Effector memory CD4-positive, alpha-beta T cell (primary cell): ENCODE results near the gene HHATL.

Experiments
- DNase-seq, 3 donors: peaks; one replicate each; pipeline ENCODE4 v3.0.0-alpha.2; 2020
- H3K27ac ChIP-seq: 2 replicates; pipeline ENCODE4 v1.7.0; 2013; ENCODE audit warnings: mild to moderate bottlenecking, low read length, moderate library complexity; ENCODE audit not compliant: insufficient read depth, poor library complexity, severe bottlenecking
- H3K27me3 ChIP-seq: replicated peaks from 2 replicates; pipeline ENCODE4 v1.7.0; 2013; ENCODE audit warnings: mild to moderate bottlenecking, low read length; ENCODE audit not compliant: insufficient read depth, control insufficient read depth, poor library complexity, severe bottlenecking
- H3K36me3 ChIP-seq: 2 replicates; pipeline ENCODE4 v1.7.0; 2013; ENCODE audit warnings: mild to moderate bottlenecking, low read length, moderate library complexity; ENCODE audit not compliant: control insufficient read depth, insufficient read depth
- H3K4me1 ChIP-seq: 2 replicates; pipeline ENCODE4 v1.7.0; 2013; ENCODE audit warnings: low read length, mild to moderate bottlenecking; ENCODE audit not compliant: control insufficient read depth, insufficient read depth, poor library complexity, severe bottlenecking
- H3K4me3 ChIP-seq: 2 replicates; pipeline ENCODE4 v1.7.0; 2013; ENCODE audit warnings: low read length, low read depth, mild to moderate bottlenecking; ENCODE audit not compliant: insufficient read depth, poor library complexity, severe bottlenecking
- H3K9me3 ChIP-seq: 2 replicates; pipeline ENCODE4 v1.7.0; 2013; ENCODE audit warnings: mild to moderate bottlenecking, low read length, moderate library complexity; ENCODE audit not compliant: control insufficient read depth

HHATL gene

GRCh38 chr3:42743204-42743995 is 40.8 kb upstream of the HHATL start:
- H3K27ac ChIP-seq: no peak overlapping the region
- no peaks in the 10 kb centered on the region for H3K27me3 ChIP-seq
- H3K9me3 ChIP-seq: no peaks in the 10 kb centered on the region
- no peak overlapping the region for H3K4me3 ChIP-seq
- peaks cover 19% of the 10 kb centered on the region for H3K4me1 ChIP-seq
- no peak for DNase-seq
- no peaks in the 10 kb centered on the region for H3K36me3 ChIP-seq

DNA sequence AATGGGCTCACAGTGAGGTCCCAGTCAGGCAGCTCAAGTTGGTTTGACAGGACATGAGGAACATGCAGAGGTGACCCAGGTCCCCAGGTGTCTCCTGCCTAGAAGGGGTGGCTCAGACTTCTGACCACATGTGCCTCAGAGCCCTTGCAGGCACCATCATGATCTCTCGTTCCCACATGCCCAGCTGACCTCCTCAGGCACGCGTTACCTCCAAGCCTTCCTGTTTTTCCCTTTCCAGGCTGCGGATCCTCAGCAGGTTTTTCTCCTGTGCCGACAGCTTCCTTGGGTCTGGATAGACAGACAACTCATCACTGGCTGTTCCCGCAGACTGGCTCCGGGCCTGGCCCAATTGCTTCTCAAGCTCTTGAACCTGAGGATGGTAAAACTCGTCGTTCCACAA is 40.1 kb upstream of the HHATL start:
- no peaks in the 10 kb centered on the region for H3K27me3 ChIP-seq
- no peak overlapping the region for H3K27ac ChIP-seq
- no peak overlapping the region for H3K4me3 ChIP-seq
- DNase-seq: no peak
- H3K36me3 ChIP-seq: no peaks in the 10 kb centered on the region
- no peaks in the 10 kb centered on the region for H3K9me3 ChIP-seq
- peaks cover 12% of the 10 kb centered on the region for H3K4me1 ChIP-seq

- Histone ChIP-seq H3K27me3 (no peaks in the 10 kb centered on the region), H3K36me3 (no peaks in the 10 kb centered on the region), H3K4me1 (peaks cover 8% of the 10 kb centered on the region), H3K27ac (no peak overlapping the region), H3K4me3 (no peak overlapping the region), H3K9me3 (no peaks in the 10 kb centered on the region)
- DNase-seq: no peak
These were observed 39.7 kb upstream of the HHATL start for GRCh38 chr3:42742259-42742658.

- Histone ChIP-seq H3K4me1 (peaks cover 3% of the 10 kb centered on the region), H3K9me3 (no peaks in the 10 kb centered on the region), H3K27ac (no peak overlapping the region), H3K27me3 (no peaks in the 10 kb centered on the region), H3K36me3 (no peaks in the 10 kb centered on the region), H3K4me3 (no peak overlapping the region)
- DNase-seq: no peak
These were observed 39.2 kb upstream of the HHATL start for GRCh38 chr3:42741796-42742195.

- H3K9me3 ChIP-seq: no peaks in the 10 kb centered on the region
- no peak for DNase-seq
- no peaks in the 10 kb centered on the region for H3K27me3 ChIP-seq
- no peak overlapping the region for H3K27ac ChIP-seq
- H3K4me1 ChIP-seq: no peaks in the 10 kb centered on the region
- H3K4me3 ChIP-seq: no peak overlapping the region
- no peaks in the 10 kb centered on the region for H3K36me3 ChIP-seq
These were observed 37.0 kb upstream of the HHATL start for GRCh38 chr3:42739401-42740158.

- H3K36me3 ChIP-seq: no peaks in the 10 kb centered on the region
These were observed 33.9 kb upstream of the HHATL start for GRCh38 chr3:42736531-42736930.

DNA sequence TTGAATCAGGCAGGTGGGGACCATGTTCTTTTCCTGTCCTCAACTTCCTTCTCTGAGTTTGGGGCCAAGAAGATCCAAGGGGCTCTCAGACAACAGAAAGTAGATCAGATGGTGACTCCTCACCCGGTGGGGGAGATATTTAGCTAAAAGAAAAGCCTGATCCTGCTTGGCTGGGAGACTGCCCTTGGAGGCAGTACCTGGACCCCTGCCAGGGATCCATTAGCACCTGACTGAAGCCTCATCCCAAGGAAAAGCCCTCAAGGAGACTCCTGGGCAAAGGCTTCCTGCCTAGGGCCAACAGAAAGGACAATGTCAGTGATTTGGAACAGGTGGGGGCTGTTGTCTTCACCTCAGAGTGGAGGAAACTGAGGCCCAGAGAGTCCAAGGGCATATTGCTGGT is 33.5 kb upstream of the HHATL start:
- no peak overlapping the region for H3K27ac ChIP-seq
- H3K4me1 ChIP-seq: no peaks in the 10 kb centered on the region
- no peak for DNase-seq
- no peaks in the 10 kb centered on the region for H3K27me3 ChIP-seq
- no peaks in the 10 kb centered on the region for H3K36me3 ChIP-seq
- H3K9me3 ChIP-seq: no peaks in the 10 kb centered on the region
- no peak overlapping the region for H3K4me3 ChIP-seq

More at GRCh38 chr3:42736531-42736930, 33.9 kb upstream of the HHATL start:
- H3K4me3 ChIP-seq: no peak overlapping the region
- DNase-seq: no peak
- H3K9me3 ChIP-seq: no peaks in the 10 kb centered on the region
- H3K4me1 ChIP-seq: no peaks in the 10 kb centered on the region
- H3K27ac ChIP-seq: no peak overlapping the region
- no peaks in the 10 kb centered on the region for H3K27me3 ChIP-seq

DNA sequence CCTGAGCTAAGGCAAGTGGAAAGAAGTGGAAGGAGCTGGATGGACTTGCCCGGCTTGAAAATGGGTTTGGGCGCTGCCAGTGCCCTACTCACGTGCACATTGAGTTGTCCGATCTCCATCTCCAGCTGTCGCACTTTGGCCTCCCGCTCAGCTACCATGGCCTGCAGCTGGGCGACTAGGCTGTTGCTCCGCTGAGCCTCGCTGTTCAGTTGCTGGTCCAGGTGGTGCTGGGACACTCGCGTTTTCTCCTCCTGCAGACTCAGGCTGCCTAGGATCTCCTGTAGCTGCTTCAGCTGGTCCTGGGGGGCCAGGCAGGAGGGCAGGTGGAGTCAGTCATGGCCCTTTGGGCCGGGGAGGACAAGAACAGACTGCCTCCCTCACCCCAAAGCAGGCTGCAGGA is 33.0 kb upstream of the HHATL start:
- DNase-seq: no peak
- H3K27me3 ChIP-seq: no peaks in the 10 kb centered on the region
- no peak overlapping the region for H3K27ac ChIP-seq
- H3K36me3 ChIP-seq: no peaks in the 10 kb centered on the region
- no peaks in the 10 kb centered on the region for H3K9me3 ChIP-seq
- H3K4me3 ChIP-seq: no peak overlapping the region
- H3K4me1 ChIP-seq: no peaks in the 10 kb centered on the region

- Histone ChIP-seq H3K9me3 (no peaks in the 10 kb centered on the region), H3K4me3 (no peak overlapping the region), H3K36me3 (no peaks in the 10 kb centered on the region), H3K27me3 (no peaks in the 10 kb centered on the region), H3K4me1 (no peaks in the 10 kb centered on the region), H3K27ac (no peak overlapping the region)
- no peak for DNase-seq
These were observed 32.4 kb upstream of the HHATL start for GRCh38 chr3:42735019-42735418.

- Histone ChIP-seq H3K4me1 (no peaks in the 10 kb centered on the region), H3K27me3 (no peaks in the 10 kb centered on the region), H3K4me3 (no peak overlapping the region), H3K27ac (no peak overlapping the region), H3K9me3 (no peaks in the 10 kb centered on the region), H3K36me3 (no peaks in the 10 kb centered on the region)
- DNase-seq: no peak
These were observed 31.8 kb upstream of the HHATL start for GRCh38 chr3:42734263-42734860.
